8988T (cell line): ENCODE results near the gene STMN1.
A peak's percentile ranks its signal among the peaks of the same experiment; 100 is the strongest.

Experiments
- DNase-seq: peaks from one replicate; pipeline ENCODE4 v3.0.0; 2011

STMN1 gene

GRCh38 chr1:25867210-25867991, 38.8 kb downstream of the STMN1 start:
- no peak for DNase-seq

GRCh38 chr1:25866288-25866687, 39.9 kb downstream of the STMN1 start:
- DNase-seq: no peak

DNA sequence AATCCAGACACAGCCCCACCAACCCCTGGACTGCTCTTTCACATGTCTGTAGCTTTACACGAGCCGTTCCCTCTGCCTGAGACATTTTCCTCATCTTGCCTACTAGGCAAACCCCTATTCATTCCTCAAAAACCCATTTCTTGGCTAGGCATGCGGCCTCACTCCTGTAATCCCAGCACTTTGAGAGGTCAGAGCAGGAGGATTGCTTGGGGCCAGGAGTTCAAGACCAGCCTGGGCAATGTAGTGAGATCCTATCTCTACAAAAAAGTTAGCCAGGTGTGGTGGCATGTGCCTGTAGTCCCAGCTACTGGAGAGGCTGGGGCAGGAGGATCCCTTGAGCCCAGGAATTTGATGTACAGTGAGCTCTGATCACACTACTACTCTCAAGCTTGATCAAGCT, 41.8 kb downstream of the STMN1 start:
- DNase-seq: no peak

DNA sequence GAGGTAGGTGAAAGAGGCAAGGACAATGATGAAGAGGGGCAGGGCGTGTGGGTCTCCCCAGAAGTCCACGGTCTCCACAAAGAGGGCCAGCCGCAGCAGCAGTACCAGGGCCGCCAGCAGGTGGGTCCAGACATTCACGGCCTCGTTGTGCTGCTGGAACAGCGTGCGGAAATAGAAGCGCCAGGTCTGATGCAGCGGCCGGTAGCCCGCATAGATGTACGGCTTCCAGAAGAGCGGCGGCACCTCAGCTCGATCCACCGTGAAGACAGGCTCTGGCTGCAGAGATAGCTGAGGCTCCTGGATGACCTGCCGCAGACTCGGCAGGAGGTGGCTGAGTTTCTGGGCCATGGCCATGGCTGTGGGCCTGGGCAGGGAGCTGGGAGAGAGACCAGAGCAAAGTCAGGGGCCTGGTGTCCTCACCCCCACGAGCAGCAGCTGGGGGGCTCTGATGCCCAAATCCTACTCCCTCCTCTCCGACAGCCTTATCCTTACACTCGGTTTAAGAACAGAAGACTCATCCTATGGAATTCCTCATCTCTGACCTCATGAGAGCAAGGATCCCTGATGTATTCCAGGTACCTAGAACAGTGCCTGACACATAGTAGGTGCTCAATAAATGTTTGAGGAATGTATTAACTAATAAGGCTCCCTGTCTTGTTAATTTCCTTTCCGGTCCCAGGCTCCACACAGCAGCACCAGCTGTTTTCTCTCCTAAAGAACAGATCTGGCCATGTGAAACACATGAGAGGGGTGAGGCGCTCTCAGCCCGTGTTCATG, 42.5 kb downstream of the STMN1 start:
- DNase-seq: no peak

GRCh38 chr1:25862785-25863485, 43.3 kb downstream of the STMN1 start:
- no peak for DNase-seq

GRCh38 chr1:25861316-25862286, 44.6 kb downstream of the STMN1 start:
- DNase-seq: no peak

- DNase-seq: peak; percentile 51
Observed at GRCh38 chr1:25858906-25859789, 47.1 kb downstream of the STMN1 start, which contains the start of gene AUNIP. Gene AUNIP (minus strand): TSS chr1:25859457. CDS start chr1:25859357, 100 bp downstream.

- DNase-seq: no peak
Observed at GRCh38 chr1:25858494-25858893, 47.7 kb downstream of the STMN1 start.

- DNase-seq: no peak
Observed at GRCh38 chr1:25856856-25857255, 49.4 kb downstream of the STMN1 start.

DNA sequence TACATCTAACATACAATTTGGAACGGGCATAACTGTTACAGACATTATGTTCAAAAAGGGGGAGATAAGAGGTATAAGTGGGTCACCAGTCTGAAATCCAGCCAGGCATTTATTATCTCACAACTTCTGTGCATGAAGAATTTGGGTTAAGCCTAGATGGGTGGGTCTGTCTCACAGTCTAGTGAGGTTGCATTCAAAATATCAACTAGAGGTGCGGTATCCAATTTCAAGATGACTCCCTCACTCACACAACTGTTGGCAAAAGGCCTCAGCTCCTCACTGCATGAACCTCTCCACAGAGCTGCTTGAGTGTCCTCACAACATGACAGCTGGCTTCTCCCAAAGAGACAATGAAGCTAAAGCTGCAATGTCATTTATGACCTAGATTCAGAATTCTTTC, 51.7 kb downstream of the STMN1 start:
- no peak for DNase-seq
